PC-9 (cell line): Measurements from ENCODE around the gene CMSS1.

ENCODE experiments used
- CTCF ChIP-seq: fragments of 200-600 bp; sonication (generic); conservative IDR thresholded peaks from 2 replicates; pipeline ENCODE4 v1.6.1; 2017; ENCODE audit warnings: mixed run types, antibody characterized with exemption, mild to moderate bottlenecking, moderate library complexity
- EZH2 ChIP-seq: fragments of 200-600 bp; sonication (generic); IDR thresholded peaks from 2 replicates; pipeline ENCODE4 v1.8.0; 2017; ENCODE audit warnings: antibody characterized with exemption, low read depth

- TF ChIP-seq CTCF (no peak), EZH2 (no peak)
Observed at GRCh38 chr3:99892332-99892731, 74.7 kb downstream of the CMSS1 start.
